ACHN (cell line): ENCODE measurements around the gene GALNT13.

Experiments used
- DNase-seq: peaks from one replicate; pipeline ENCODE4 v3.0.0-alpha.2; 2015
- in situ Hi-C: cut with HindIII; loops from 2 replicates; pipeline ENCODE4 v1.10.0; 2017; ENCODE audit warnings: low sequenced_read_pairs, low pct_ligation_motif_present, low pct_unique_long_range_greater_than_20kb

The GALNT13 gene

DNA sequence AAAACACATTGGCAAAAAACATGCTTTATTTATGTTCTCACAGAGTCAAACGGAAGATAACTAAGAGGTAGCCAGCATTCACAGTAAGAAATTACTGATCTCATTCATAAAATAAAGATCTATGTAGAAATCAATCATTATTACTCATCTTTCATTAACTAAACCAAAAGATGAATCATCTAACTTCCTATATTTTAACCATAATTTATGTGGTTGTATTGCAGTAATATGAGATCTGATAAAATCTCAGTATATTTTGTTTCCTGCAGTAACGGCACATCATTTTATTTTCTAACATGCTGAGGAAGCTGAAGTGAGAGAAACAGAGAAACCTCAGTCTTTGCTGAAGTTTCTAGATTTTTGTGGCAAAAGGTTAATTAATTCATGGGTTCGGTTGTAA is 375.8 kb downstream of the GALNT13 start:
- no peak for DNase-seq
- in situ Hi-C loops: no loop called here

DNA sequence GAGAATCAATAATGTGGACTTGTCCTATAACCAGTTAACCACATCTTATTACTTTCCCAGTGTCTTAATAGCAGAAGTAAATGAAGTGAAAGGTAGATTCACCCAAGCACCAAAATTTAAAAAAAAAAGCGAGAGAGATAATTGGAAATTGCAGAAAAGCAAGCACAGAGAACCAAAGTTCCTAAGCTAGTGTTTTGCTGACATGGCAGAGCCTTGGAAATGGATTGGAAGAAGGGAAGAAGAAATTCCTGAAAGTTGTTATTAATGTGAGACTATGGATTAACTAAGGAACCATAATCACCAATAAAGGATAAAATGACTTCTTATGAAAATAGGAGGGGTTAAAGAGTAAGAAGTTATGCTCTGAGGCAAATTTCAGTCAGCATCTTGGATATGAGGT is 384.4 kb downstream of the GALNT13 start:
- in situ Hi-C loops: no loop called here
- DNase-seq: no peak

DNA sequence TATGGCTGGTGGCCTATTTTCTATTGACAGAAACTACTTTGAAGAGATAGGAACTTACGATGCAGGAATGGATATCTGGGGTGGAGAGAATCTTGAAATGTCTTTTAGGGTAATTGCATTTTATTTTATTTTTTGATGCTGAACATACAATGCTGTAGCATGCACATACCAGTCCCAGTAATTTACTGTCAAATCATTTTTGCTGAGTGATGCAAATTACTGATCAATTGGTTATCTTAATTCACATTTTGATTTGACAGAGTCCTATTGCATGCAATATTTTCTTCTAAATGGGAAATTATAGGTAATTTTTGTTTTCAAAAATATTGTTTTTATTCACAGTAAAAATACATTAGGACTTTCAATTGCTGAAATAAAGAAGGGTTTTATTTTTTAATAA is 387.3 kb downstream of the GALNT13 start:
- DNase-seq: no peak
- in situ Hi-C loops: no loop called here

DNA sequence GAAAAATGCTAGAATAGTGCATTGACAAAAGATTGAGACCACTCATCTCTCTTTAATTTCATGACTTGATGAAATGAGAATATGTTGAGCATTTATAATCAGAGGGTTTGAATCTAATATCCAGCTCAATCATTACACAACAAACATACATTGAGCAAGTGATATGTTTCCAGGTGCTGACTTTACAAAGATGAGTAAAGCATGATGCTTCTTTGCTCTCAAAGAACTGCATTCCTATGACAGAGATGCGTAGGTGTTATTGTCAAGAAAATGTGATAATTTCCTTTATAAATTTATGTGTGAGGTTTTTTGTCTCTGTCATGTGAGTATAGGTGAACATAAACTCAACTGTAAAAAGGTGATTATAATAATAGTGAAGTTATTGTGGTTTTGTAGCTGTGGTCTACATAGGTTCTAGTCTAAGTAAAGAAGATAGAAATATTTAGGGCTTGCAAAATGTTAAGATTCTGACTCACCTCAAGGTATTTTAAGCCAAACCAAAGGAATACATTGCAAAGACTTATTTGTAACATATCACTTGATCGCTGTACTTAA is 389.8 kb downstream of the GALNT13 start:
- in situ Hi-C loops: no loop called here
- DNase-seq: no peak

DNA sequence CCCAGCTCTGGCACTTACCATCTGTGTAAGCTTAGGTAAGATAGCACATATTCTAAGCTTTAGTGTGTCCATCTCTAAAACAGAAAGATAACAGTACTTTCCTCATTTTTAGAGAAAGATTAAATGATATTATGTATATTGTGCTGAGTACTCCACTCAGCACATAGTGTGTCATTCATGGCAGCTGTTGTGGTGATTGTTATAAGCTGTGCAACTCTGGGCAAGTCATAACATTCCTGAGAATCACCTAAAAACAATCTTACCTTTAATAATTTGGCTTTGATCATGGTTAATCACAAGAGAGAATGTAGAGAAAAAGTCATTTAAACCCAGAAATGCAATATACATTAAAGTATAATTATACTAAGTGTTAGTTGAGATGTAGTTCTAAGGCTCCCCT is 391.5 kb downstream of the GALNT13 start:
- no peak for DNase-seq
- in situ Hi-C loops: no loop called here

DNA sequence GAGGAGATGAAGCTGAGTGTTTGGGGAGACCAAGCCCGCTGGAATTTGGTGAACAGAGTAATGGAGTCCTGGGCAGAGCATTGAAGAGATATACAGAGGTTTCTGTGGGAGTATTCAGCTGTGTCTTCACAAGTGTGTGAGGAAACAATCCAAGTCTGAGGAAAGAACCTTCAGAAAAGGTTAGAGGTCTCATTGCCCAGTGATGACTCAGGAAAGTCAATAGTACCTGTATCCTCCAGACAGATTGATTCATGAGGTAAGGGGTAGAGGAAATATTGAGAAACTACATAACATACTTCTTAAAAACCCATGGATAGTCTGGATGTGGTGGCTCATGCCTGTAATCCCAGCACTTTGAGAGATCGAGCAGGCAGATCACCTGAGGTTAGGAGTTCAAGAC is 392.3 kb downstream of the GALNT13 start:
- in situ Hi-C loops: no loop called here

DNA sequence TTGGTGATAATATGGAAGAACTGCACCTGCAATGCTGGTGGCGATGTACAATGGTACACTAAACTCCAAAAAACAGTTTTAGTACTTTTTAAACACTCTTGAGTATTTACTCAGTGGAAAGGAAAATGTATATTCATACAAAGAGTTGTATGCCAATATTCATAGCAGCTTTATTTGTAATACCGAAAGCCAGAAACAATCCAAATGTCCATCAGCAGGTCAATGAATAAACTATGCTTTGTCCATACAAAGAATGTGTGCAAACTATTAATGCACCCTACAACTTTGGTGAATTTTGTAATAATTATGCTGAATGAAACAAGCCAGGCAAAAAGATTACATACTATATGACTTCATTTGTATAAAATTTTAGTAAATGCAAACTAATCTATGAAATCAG is 396.3 kb downstream of the GALNT13 start:
- in situ Hi-C loops: no loop called here
- no peak for DNase-seq

More for the DNA sequence above, 392.3 kb downstream of the GALNT13 start:
- no peak for DNase-seq

DNA sequence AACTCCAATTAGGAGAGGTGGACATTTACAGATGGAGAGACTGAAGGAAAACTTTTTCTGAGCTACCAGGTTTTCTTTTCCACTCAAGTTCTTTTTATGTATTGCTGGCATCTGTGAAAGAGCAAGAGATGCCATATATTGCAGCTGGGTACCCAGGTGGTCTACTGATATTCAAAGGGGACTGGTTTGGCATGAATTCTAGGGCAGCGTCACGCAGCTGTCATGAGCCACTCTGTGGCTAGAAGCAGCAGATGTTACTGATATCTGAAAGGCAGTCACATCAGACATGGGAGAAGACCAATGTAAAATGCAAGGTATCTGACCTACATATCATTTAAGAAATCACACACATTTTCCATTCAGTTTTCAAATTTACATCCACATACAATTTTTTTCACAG is 408.8 kb downstream of the GALNT13 start:
- in situ Hi-C loops: no loop called here
- no peak for DNase-seq

DNA sequence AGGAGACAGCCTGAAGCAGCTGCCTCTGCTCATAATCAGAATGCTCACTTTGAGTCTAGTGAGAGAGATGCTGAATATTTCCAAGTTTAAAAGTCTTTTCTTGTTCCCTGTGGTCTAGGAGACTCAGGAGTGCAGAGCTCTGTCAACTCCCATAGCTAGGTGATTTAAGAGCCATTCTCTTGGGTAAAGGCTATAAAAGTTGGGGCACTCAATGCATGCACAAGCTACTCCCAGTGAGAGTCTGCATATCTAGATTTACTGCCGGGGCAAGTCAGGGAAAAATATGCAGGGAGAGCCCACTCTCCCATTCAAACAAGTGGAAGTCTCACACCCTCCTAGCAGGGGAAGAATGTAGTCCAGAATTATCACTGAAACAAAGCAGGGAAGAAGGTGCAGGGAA is 418.1 kb downstream of the GALNT13 start:
- in situ Hi-C loops: no loop called here
- no peak for DNase-seq

DNA sequence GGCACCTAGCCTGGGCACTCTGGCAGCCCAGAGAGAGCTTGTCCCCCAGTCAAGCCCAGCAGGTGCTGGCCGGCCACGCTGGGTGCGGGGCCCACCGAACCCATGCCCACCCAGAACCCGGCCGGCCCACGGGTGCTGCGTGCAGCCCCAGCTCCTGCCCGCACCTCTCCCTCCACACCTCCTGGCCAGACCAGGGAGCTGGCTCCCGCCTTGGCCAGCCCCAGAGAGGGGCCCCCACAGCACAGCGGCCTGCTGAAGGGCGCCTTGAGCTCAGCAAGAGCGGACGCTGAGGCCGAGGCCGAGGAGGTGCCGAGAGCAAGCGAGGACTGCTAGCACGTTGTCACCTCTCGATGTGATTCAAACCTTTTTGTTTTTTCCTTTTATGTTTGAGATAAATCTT is 419.8 kb downstream of the GALNT13 start:
- DNase-seq: no peak
- in situ Hi-C loops: no loop called here

DNA sequence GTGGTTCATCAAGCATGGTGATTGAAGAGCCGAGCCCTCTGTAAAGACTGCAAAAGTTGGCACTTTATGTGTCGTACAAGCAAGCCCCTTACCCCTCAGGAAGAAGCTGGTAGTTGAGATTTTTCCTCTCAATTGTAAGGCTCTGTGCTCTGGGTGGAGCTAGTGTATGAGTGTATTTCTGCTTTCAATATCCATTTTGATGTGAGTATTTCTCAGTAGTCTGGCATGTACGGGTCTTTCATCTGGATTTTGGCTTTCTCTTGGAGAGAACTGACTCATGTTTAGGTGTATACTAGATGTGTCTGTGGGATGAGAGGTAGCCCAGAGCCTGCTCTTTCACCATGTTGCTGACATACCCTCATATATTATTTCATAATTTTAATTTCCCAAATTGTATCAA is 420.2 kb downstream of the GALNT13 start:
- in situ Hi-C loops: no loop called here
- DNase-seq: no peak

DNA sequence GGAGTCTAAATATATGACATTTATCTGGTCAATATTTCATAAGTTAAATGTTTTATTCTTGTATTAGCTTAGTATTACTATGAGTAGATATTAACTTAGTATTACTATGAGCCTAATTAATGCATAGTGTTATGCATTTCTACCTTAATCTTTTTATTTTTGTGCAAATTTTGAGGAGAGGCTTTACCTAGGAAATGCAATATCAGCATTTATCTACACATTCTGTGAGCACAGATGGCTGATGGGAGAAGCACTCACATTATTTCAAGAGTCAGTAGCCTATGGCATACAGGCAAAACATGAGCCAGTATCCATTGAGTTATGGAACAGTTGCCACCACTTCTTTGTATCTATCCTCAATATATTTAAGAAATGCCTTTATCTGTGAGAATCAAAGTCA is 422.1 kb downstream of the GALNT13 start:
- in situ Hi-C loops: no loop called here
- DNase-seq: no peak

DNA sequence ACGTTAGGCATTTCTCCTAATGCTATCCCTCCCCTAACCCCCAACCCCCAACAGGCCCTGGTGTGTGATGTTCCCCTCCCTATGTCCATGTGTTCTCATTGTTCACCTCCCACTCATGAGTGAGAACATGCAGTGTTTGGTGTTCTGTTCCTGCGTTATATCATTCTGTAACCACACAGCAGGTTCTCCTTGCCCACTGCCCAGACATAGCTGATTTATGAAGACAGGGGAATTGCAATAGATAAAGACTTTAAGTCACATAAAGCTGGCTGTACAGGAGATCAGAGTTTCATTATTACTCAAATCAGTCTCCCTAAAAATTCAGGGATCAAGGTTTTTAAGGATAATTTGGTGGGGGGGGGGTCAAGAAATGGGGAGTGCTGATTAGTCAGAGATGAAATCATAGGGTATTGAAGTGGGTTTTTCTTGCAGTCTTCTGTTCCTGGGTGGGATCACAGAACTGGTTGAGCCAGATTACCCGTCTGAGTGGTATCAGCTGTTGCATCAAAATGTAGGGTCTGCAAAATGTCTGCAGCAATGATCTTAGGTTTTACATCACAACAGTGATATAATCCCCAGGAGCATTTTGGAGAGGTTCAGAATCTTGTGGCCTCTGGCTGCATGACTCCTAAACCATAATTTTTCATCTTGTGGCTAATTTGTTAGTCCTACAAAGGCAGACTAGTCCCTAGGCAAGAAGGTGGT is 434.7 kb downstream of the GALNT13 start:
- in situ Hi-C loops: no loop called here

DNA sequence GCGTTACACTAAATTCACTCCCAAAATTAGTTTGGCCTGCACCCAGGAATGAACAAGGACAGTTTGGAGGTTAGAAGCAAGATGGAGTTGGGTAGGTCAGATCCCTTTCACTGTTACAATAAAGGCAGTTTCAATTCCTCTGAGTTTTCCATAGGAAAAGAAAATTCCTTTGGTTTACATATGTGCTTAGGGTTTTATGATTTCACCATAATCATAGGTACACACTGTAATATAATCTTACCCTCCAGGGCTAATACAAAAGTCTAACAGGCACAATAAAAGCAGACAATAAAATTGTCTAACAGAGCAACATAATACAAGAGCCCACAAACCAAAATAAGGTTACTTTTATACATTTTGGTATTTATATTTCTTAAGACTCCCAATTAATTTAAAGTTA is 435.3 kb downstream of the GALNT13 start:
- in situ Hi-C loops: no loop called here
- no peak for DNase-seq

More for the DNA sequence above, 434.7 kb downstream of the GALNT13 start:
- no peak for DNase-seq

DNA sequence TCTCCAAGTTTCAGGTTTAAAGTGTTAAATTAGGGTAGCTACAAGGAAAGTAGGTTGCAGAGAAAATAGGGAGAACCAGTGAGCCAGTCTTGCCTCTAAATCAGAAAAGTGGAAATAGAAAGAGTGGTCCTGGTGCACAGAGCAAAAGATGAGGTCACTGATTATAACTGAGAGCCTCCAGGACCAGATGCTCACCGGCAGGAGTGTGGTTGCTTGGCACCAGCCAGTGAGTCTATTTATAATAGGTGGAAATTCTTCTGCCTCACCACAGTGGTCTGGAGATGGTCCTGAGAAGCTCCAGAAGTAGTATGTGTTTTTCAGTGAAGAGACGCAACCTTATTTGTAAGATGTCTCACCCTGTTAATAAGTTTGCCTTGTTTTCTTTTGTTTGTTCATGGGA is 452.9 kb downstream of the GALNT13 start:
- DNase-seq: no peak
- in situ Hi-C loops: no loop called here

DNA sequence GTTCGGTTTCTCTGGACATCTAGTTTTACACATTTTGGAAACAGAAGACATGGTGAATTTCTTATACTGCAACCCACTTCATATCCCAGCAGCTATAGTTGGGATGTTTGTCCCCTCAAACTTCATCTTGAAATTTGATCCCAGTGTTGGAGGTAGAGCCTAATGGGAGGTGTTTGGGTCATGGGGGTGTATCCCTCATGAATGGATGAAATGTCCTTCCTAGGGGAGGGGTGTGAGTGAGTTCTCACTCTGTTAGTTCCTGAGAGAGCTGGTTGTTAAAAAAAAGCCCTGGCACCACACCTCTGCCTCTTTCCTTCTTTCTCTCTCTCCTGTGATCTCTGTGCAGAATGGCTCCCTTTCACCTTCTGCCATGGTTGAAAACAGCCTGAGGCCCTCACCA is 457.8 kb downstream of the GALNT13 start:
- in situ Hi-C loops: no loop called here
- DNase-seq: no peak

DNA sequence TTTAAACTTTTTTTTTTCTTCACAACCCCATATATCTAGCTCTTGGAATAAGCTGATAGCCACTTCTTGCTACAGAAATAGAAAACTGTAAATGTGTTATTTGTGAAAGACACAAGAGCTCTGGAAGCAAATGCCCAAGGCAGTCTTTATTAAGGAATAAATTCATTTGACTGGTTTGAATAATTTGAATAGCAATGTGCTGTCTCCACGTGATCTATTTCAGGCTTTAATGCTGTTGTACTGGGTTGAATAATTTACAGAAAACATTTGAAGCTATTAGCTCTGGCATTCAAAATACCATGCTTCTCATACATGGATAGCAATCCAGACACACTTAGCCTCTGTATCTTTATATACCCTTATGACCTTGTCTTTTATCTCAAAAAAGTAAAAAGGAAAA is 460.1 kb downstream of the GALNT13 start:
- in situ Hi-C loops: no loop called here
- DNase-seq: no peak

DNA sequence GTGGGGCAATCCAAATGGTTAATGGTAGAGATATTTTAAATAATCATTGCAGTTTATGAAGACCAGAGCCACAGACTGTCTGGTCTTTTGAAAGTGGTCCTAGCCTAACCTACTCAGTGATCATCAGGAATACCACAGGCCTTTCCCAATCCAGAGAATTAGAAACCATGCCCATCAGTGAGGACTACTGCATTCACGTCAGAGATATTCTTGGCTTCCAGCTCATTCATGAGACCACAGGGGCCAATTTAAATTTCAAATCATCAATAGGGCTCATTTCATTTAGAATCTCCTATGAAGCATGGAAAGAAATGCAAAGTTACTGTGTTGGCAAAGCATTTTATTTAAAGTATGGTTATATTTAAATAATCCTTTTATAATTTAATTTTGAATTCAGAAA is 464.5 kb downstream of the GALNT13 start:
- in situ Hi-C loops: no loop called here
- no peak for DNase-seq

DNA sequence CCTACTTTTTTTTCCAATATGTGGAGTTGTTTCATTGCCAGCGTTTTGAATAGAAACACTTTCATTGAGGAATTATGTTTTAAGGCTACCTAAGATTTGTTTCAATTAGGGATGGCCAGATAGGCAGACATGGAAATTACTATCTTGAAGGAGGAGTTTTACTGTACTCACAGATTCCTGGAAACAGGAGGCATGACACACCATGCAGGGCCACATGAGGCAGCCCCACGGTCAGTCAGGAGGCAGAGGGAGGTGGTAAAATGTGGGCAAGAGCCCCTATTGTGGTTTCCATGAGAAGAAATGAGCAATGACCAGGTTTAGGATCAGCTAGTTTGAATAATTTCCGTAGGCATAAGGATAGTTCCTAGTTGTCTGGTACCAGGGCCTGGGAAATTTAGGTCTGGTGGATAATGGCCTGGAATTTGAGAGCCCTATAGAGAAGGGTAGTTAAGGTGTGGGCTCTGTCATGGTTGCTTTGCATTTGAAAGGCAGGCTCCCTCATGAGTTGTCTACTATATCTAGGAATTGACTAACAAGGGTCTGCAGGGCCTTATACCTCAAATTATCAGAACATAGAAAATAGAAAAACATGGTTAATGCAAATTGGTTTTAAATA is 466.7 kb downstream of the GALNT13 start:
- in situ Hi-C loops: no loop called here
- DNase-seq: no peak

DNA sequence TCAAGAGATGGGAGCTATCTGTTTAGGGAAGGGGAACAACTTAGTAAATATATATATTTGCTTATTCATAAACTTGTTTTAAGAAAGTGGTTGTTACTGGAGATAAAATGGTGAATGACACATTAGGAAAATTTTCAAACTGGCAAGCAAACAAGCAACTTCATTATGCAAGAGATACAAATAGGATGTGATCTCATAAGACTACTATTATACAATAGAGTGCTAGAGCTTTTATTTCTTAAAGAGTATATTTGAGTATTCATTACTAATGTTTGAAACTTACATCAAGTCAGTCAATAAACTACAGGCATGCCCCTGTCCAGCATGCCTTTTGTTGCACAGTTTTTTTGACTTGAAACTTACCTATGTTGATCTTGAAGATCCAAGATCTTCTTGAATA is 471.6 kb downstream of the GALNT13 start:
- in situ Hi-C loops: no loop called here
- DNase-seq: no peak
